EL (cell line): Measurements from ENCODE around the gene PARVA.

ENCODE experiments used
- DNase-seq: peaks from one replicate; pipeline ENCODE4 v3.0.0-alpha.2; 2016

Gene PARVA

GRCh38 chr11:12376259-12377081 lies 901 bp upstream of the PARVA start:
- peak; percentile 47 for DNase-seq

GRCh38 chr11:12377824-12378593 lies 638 bp downstream of the PARVA start:
- peak; percentile 90 for DNase-seq

- no peak for DNase-seq
Measured at GRCh38 chr11:12380565-12381325, 3.4 kb downstream of the PARVA start.

GRCh38 chr11:12381875-12382274 lies 4.5 kb downstream of the PARVA start:
- DNase-seq, result no peak

GRCh38 chr11:12382451-12382850 lies 5.1 kb downstream of the PARVA start:
- no peak for DNase-seq

GRCh38 chr11:12386309-12386708 lies 8.9 kb downstream of the PARVA start:
- no peak for DNase-seq

- DNase-seq, result no peak
Measured at GRCh38 chr11:12386745-12387144, 9.4 kb downstream of the PARVA start.

- no peak for DNase-seq
Measured at GRCh38 chr11:12388173-12388572, 10.8 kb downstream of the PARVA start.

GRCh38 chr11:12388939-12389670 lies 11.7 kb downstream of the PARVA start:
- no peak for DNase-seq

GRCh38 chr11:12389676-12390657 lies 12.6 kb downstream of the PARVA start:
- no peak for DNase-seq

- DNase-seq, result no peak
Measured at GRCh38 chr11:12390687-12391110, 13.3 kb downstream of the PARVA start.

- DNase-seq, result no peak
Measured at GRCh38 chr11:12392672-12393071, 15.3 kb downstream of the PARVA start.

GRCh38 chr11:12393691-12394090 lies 16.3 kb downstream of the PARVA start:
- no peak for DNase-seq

GRCh38 chr11:12394601-12395000 lies 17.2 kb downstream of the PARVA start:
- no peak for DNase-seq

GRCh38 chr11:12395333-12395732 lies 18.0 kb downstream of the PARVA start:
- no peak for DNase-seq

GRCh38 chr11:12397931-12398334 lies 20.6 kb downstream of the PARVA start:
- DNase-seq, result peak; percentile 98

GRCh38 chr11:12399355-12399754 lies 22.0 kb downstream of the PARVA start:
- no peak for DNase-seq

- no peak for DNase-seq
Measured at GRCh38 chr11:12402025-12402424, 24.7 kb downstream of the PARVA start.

GRCh38 chr11:12402691-12403120 lies 25.3 kb downstream of the PARVA start:
- DNase-seq, result no peak

- DNase-seq, result no peak
Measured at GRCh38 chr11:12403122-12403996, 26.0 kb downstream of the PARVA start.
